Esophagus squamous epithelium (tissue), 5 donors: ENCODE results near the gene ZCWPW2. TPM values are rescaled to one million over a fixed set of nuclear protein-coding genes. Genes with fewer than 3 reads are reported as not detected.

Source experiments
- DNase-seq: peaks from one replicate; lab custom pipeline; 2025; lab: John Stamatoyannopoulos, UW
- H3K27ac ChIP-seq, 4 donors: fragments of 200-600 bp; sonication (generic); one replicate each; pipeline ENCODE4 v1.5.1; 2016 to 2019; ENCODE audit warnings: mild to moderate bottlenecking in 1 of 4
- H3K27me3 ChIP-seq, 4 donors: fragments of 200-600 bp; sonication (generic); 1 replicate in 3 of 4; 2 replicates in 1 of 4; pipeline versions ENCODE4 v1.5.1 to v1.6.0; 2017 to 2021; ENCODE audit warnings: antibody characterized with exemption in 1 of 4
- H3K36me3 ChIP-seq, 3 donors: fragments of 200-600 bp; sonication (generic); one replicate each; pipeline ENCODE4 v1.5.1; 2016 to 2019
- H3K4me1 ChIP-seq, 3 donors: fragments of 200-600 bp; sonication (generic); one replicate each; pipeline ENCODE4 v1.5.1; 2017 to 2019
- H3K4me3 ChIP-seq, 4 donors: fragments of 200-600 bp; sonication (generic); 1 replicate in 3 of 4; 2 replicates in 1 of 4; pipeline ENCODE4 v1.5.1; 2016 to 2019; ENCODE audit warnings: mild to moderate bottlenecking in 2 of 4, moderate library complexity in 1 of 4
- H3K9me3 ChIP-seq, 3 donors: fragments of 200-600 bp; sonication (generic); one replicate each; pipeline ENCODE4 v1.5.1; 2016 to 2019
- POLR2A ChIP-seq, 4 donors: fragments of 450-650 bp; IDR thresholded peaks; one replicate each; pipeline ENCODE4 v1.6.1; 2017; ENCODE audit warnings: antibody characterized with exemption in 4 of 4, mild to moderate bottlenecking in 4 of 4, moderate library complexity in 3 of 4
- WGBS, 2 donors: methylation state at CpG; one replicate each; pipeline ENCODE4 v1.1.5; 2018; 5-methylcytosine and 5-hydroxymethylcytosine counted together
- intact Hi-C: fragments of 100-400 bp; cut with DNase I; formaldehyde crosslinking; loops from one replicate; pipeline ENCODE4 v1.15.0; 2022
- total RNA-seq, 4 donors: library from RNA; depleted of rRNA; stranded (reverse); fragments of >200 nt; gene quantifications; one replicate each; pipeline ENCODE4 v1.1.0, GENCODE V29; 2016
- TF ChIP-seq, protein P1 (sequence below), 6 experiments: fragments of 450-650 bp in 4 of 6; fragments of 200-600 bp in 2 of 6; sonication (generic) in 2 of 6; IDR thresholded peaks; one replicate each; pipeline ENCODE4 v1.5.1; 2016 to 2019; ENCODE audit warnings: antibody characterized with exemption in 6 of 6, mild to moderate bottlenecking in 4 of 6, moderate library complexity in 4 of 6
- donor health status: DM: yes; HTN: yes; CAD: no.

The ZCWPW2 gene
- total RNA-seq, 4 donors from 2014 or later, result 0.35 to 1.3 (median 0.74) TPM

DNA sequence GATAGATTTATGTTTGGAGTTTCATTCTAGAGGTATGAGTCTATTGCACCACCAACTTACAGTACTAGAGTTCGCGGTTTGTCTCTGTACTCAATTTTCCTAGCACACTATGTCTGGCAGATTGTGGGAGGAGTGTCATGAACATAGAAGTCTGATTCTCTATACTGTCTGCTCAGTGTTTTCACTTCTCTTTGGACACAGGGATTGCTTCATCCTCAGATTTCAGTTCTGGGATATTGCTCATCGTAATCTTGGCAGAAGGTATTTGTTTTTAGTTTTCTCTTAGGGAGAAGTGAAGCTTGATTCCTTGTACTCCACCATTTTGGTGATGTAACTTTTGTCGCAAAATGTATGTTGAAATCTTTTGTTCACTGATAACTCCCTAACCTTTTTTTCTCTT is 27.9 kb downstream of the ZCWPW2 start:
- H3K27ac ChIP-seq, result no peak overlapping the region
- TF ChIP-seq POLR2A (IDR thresholded peaks at IDR 0.05), result no peak
- TF ChIP-seq, protein P1, sequence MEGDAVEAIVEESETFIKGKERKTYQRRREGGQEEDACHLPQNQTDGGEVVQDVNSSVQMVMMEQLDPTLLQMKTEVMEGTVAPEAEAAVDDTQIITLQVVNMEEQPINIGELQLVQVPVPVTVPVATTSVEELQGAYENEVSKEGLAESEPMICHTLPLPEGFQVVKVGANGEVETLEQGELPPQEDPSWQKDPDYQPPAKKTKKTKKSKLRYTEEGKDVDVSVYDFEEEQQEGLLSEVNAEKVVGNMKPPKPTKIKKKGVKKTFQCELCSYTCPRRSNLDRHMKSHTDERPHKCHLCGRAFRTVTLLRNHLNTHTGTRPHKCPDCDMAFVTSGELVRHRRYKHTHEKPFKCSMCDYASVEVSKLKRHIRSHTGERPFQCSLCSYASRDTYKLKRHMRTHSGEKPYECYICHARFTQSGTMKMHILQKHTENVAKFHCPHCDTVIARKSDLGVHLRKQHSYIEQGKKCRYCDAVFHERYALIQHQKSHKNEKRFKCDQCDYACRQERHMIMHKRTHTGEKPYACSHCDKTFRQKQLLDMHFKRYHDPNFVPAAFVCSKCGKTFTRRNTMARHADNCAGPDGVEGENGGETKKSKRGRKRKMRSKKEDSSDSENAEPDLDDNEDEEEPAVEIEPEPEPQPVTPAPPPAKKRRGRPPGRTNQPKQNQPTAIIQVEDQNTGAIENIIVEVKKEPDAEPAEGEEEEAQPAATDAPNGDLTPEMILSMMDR (IDR thresholded peaks at IDR 0.05), result no peak
- H3K9me3 ChIP-seq, result no peaks in the 10 kb centered on the region
- no peak for DNase-seq
- no peaks in the 10 kb centered on the region for H3K27me3 ChIP-seq
- intact Hi-C loops, result no loop called here
- H3K36me3 ChIP-seq, result no peaks in the 10 kb centered on the region
- no peak overlapping the region for H3K4me3 ChIP-seq
- no peaks in the 10 kb centered on the region for H3K4me1 ChIP-seq
- WGBS, 2 donors, result 80 to 90% methylated on average over 4 of the region's 4 CpGs

DNA sequence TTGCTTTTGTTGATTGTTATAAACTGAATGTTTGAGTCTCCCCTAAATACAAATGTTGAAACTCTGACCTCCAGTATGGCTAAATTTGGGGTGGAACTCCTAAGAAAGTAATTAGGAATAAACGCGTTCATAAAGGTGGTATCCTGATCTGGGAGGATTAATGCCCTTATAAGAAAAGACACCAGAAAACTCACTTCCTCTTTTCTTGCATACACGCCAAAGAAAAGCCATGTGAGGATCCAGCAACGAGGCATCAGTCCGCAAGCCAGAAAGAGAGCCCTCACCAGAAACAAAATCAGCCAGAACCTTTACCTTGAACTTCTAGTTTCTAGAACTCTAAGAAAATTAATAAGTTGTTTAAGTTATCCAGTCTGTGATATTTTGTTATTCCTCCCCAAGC is 37.5 kb downstream of the ZCWPW2 start:
- TF ChIP-seq, protein P1 (IDR thresholded peaks at IDR 0.05), result no peak
- no peak for TF ChIP-seq POLR2A (IDR thresholded peaks at IDR 0.05)
- intact Hi-C loops, result no loop called here
- no peaks in the 10 kb centered on the region for H3K4me1 ChIP-seq
- H3K4me3 ChIP-seq, result no peak overlapping the region
- no peaks in the 10 kb centered on the region for H3K36me3 ChIP-seq
- H3K27ac ChIP-seq, result no peak overlapping the region
- DNase-seq, result no peak
- H3K27me3 ChIP-seq, result no peaks in the 10 kb centered on the region
- no peaks in the 10 kb centered on the region for H3K9me3 ChIP-seq
- 78 to 95% methylated on average over 5 of the region's 5 CpGs for WGBS, 2 donors

DNA sequence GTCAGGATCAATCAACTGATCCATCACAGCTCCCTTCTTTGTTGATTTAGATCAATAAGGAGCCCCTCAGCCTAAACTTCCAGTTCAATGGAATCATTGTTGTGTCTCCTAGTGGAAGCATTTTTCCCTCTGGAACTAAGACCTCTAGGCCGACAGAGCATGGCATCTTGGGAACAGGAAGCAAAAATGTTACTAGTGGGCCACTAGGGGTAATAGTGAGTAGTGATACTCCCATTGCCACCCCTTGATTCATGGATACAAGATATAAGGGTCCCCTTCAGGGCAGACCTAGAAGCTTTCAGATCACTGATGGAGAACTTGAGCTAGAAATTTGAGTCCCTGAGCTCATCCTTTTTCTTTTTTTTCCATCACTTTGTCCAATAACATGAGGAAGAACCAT is 40.5 kb downstream of the ZCWPW2 start:
- DNase-seq, result no peak

DNA sequence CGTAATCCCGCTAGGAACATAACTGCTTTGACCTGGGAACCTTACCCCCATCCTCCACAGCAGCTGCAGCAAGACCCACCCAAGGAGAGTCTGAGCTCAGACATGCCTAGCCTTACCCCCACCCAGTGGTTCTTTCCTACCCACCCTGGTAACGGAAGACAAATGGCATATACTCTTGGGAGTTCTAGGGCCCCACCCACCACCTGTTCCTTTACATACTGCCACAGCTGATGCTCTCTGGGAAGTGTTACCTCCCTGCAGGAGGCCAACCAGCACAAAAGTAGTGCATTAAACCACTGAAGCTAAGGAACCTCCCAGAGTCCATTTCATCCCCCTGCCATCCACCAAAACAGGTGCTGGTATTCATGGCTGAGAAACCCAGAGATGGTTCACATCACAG is 50.7 kb downstream of the ZCWPW2 start:
- no peak overlapping the region for H3K27ac ChIP-seq
- no peaks in the 10 kb centered on the region for H3K36me3 ChIP-seq
- no peak overlapping the region for H3K4me3 ChIP-seq
- intact Hi-C loops, result no loop called here
- TF ChIP-seq, protein P1 (IDR thresholded peaks at IDR 0.05), result no peak
- no peak for TF ChIP-seq POLR2A (IDR thresholded peaks at IDR 0.05)
- no peaks in the 10 kb centered on the region for H3K4me1 ChIP-seq
- 85 to 100% methylated on average over 3 of the region's 3 CpGs for WGBS, 2 donors
- H3K27me3 ChIP-seq, result no peaks in the 10 kb centered on the region
- DNase-seq, result no peak
- H3K9me3 ChIP-seq, result peaks cover 0 to 41% (median 24%) of the 10 kb centered on the region in 3 donors

More for the DNA sequence above, 40.5 kb downstream of the ZCWPW2 start:
- Histone ChIP-seq H3K9me3 (peaks cover 0 to 3% (median 0%) of the 10 kb centered on the region in 3 donors), H3K27ac (no peak overlapping the region), H3K36me3 (no peaks in the 10 kb centered on the region), H3K4me1 (no peaks in the 10 kb centered on the region), H3K27me3 (no peaks in the 10 kb centered on the region), H3K4me3 (no peak overlapping the region)
- TF ChIP-seq, protein P1 (IDR thresholded peaks at IDR 0.05), result no peak
- no peak for TF ChIP-seq POLR2A (IDR thresholded peaks at IDR 0.05)
- 71 to 75% methylated on average over 1 of the region's 1 CpG for WGBS, 2 donors
- intact Hi-C loops, result no loop called here

DNA sequence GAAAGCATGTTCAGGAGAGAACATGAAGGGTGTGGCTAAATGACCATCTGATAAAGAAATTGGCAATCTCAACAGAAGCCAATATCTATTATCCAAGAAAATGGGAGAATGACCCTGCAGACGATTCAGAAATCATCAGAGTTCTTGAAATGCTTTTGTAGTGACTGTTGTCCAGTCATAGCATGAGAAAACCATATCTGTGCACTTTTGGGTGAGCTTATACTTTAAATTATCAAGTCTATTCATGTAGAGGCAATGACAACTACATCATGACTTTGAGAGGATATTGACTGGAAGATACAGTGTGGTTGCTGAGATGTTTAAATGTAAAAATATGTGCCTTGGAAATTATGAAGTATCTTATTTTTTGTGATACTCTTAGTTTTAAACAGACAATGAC is 57.7 kb downstream of the ZCWPW2 start:
- TF ChIP-seq, protein P1 (IDR thresholded peaks at IDR 0.05), result no peak
- TF ChIP-seq POLR2A (IDR thresholded peaks at IDR 0.05), result no peak
- WGBS, 2 donors, result 48 to 60% methylated on average over 1 of the region's 1 CpG
- intact Hi-C loops, result no loop called here

More for the DNA sequence above, 57.7 kb downstream of the ZCWPW2 start:
- H3K4me3 ChIP-seq, result no peak overlapping the region
- H3K27me3 ChIP-seq, result no peaks in the 10 kb centered on the region
- peaks cover 0 to 28% (median 0%) of the 10 kb centered on the region in 3 donors for H3K9me3 ChIP-seq
- DNase-seq, result no peak
- H3K36me3 ChIP-seq, result no peaks in the 10 kb centered on the region
- H3K4me1 ChIP-seq, result no peaks in the 10 kb centered on the region
- H3K27ac ChIP-seq, result no peak overlapping the region
